CD8-positive, alpha-beta memory T cell (primary cell): ENCODE data around the gene DPP6. TPM values are rescaled to one million over a fixed set of nuclear protein-coding genes. Genes with fewer than 3 reads are reported as not detected.

Experiments
- CTCF ChIA-PET: fragments of 350-600 bp; sonication (Branson Sonifier 250); formaldehyde crosslinking; loops from one replicate; lab custom pipeline; 2021; ENCODE audit warnings: antibody characterized with exemption; lab: Charles Lee
- POLR2A ChIA-PET: fragments of 350-600 bp; sonication (Branson Sonifier 250); formaldehyde crosslinking; loops from one replicate; lab custom pipeline; 2021; ENCODE audit warnings: antibody characterized with exemption; lab: Charles Lee
- DNase-seq, 5 donors: peaks; one replicate each; pipeline versions ENCODE4 v3.0.0 to v3.0.0-alpha.2; 2020 to 2022; ENCODE audit warnings: mixed read lengths in 1 of 5
- H3K27ac ChIP-seq: one replicate; pipeline ENCODE4 v1.7.0; 2013; ENCODE audit warnings: low read depth, mild to moderate bottlenecking, low read length, moderate library complexity
- H3K27me3 ChIP-seq: 2 replicates; pipeline ENCODE4 v1.7.0; 2013; ENCODE audit warnings: low read length, mild to moderate bottlenecking; ENCODE audit not compliant: insufficient read depth, poor library complexity, severe bottlenecking
- H3K36me3 ChIP-seq: 2 replicates; pipeline ENCODE4 v1.7.0; 2013; ENCODE audit warnings: mild to moderate bottlenecking, low read length, moderate library complexity; ENCODE audit not compliant: insufficient read depth
- H3K4me1 ChIP-seq: 2 replicates; pipeline ENCODE4 v1.7.0; 2013; ENCODE audit warnings: mild to moderate bottlenecking, low read length, moderate library complexity; ENCODE audit not compliant: insufficient read depth
- H3K4me3 ChIP-seq: 2 replicates; pipeline ENCODE4 v1.7.0; 2013; ENCODE audit warnings: mild to moderate bottlenecking, low read length
- H3K9me3 ChIP-seq: 2 replicates; pipeline ENCODE4 v1.7.0; 2013; ENCODE audit warnings: mild to moderate bottlenecking, low read length
- H3K27ac Mint-ChIP-seq, 8 donors: one replicate each; pipeline ENCODE4 v1.8.0; 2020 to 2021; ENCODE audit warnings: mixed read lengths in 8 of 8, mild to moderate bottlenecking in 6 of 8, inconsistent platforms in 3 of 8, moderate library complexity in 3 of 8
- H3K27me3 Mint-ChIP-seq, 2 donors: one replicate each; pipeline ENCODE4 v1.8.0; 2020 to 2021; ENCODE audit warnings: mixed read lengths in 2 of 2, mild to moderate bottlenecking in 1 of 2, moderate library complexity in 1 of 2
- H3K36me3 Mint-ChIP-seq, 3 donors: one replicate each; pipeline ENCODE4 v1.8.0; 2020 to 2021; ENCODE audit warnings: mixed read lengths in 3 of 3, inconsistent platforms in 1 of 3, mild to moderate bottlenecking in 1 of 3
- H3K4me1 Mint-ChIP-seq, 3 donors: one replicate each; pipeline ENCODE4 v1.8.0; 2020 to 2021; ENCODE audit warnings: mixed read lengths in 3 of 3, inconsistent platforms in 1 of 3, mild to moderate bottlenecking in 1 of 3
- H3K4me3 Mint-ChIP-seq, 7 donors: one replicate each; pipeline ENCODE4 v1.8.0; 2020 to 2021; ENCODE audit warnings: mixed read lengths in 7 of 7, mild to moderate bottlenecking in 6 of 7, moderate library complexity in 4 of 7, inconsistent platforms in 2 of 7
- H3K9me3 Mint-ChIP-seq, 5 donors: one replicate each; pipeline ENCODE4 v1.8.0; 2020 to 2022; ENCODE audit warnings: mixed read lengths in 5 of 5, mild to moderate bottlenecking in 3 of 5, moderate library complexity in 2 of 5, inconsistent platforms in 1 of 5
- polyA plus RNA-seq: library from polyadenylated mRNA; unstranded; fragments of 300-500 nt; fragmentation: Illumina TruSeq; gene quantifications from one replicate; pipeline ENCODE4 v1.2.3, GENCODE V29; 2021
- total RNA-seq, 2 experiments: library from RNA; stranded (reverse); gene quantifications; one replicate each; pipeline ENCODE4 v1.2.3, GENCODE V29; 2021

The DPP6 gene
- total and polyA plus RNA-seq, 3 experiments from 2014 or later: not detected

DNA sequence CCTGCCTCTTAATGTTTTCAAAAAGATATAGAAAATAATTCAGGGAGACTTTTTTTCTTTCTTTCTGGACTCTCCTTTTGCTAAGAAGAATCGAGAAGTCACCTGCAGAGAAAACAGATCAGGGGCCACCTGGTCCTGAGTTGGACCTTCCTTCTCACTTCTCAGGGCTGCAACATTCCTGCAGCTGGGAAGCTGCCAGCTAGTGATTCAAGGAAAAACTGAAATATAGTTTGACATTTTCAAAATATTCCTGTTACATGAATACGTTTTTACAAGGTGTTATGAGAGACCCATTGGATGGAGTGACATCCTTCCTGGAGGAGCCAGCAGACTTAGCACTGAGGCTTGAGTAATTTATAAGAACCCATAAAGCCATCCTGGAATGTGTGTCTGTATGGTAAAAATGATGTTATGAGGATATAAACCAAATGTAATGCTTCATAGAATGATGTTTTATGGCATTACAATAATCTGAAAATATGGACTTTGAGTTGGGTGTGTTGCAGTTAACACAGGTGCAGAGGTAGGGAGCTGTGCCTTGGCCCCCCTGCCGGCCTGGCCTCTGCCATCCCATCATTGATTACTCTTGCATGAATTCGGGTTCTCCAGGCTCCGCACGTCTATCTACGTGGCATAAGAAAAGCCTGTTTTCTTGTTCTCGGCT, 801.0 kb downstream of the DPP6 start:
- H3K27ac Mint-ChIP-seq: no peak overlapping the region
- no peak for DNase-seq

DNA sequence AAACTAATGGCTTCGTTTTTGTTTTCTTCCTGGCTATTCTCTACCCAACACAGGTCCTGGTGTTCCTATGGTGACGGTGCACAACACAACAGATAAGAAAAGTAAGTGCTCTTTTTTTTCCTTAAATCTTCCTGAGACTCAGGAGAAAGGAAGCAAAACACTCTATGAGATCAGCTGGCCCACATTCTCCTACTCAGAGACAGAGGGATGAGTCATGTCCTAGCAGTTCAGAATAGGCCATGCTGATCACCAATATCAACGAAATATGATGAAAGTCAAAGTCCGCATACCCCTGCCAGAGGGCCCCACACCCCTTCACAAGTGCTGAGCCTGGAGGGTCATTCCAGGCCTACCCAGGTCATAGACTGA, 801.5 kb downstream of the DPP6 start:
- peaks cover 5 to 28% of the 10 kb centered on the region in 2 donors for H3K27me3 Mint-ChIP-seq
- Histone ChIP-seq H3K4me1 (no peaks in the 10 kb centered on the region), H3K9me3 (no peaks in the 10 kb centered on the region), H3K27ac (no peak overlapping the region), H3K36me3 (no peaks in the 10 kb centered on the region), H3K4me3 (no peak overlapping the region), H3K27me3 (peaks cover 4% of the 10 kb centered on the region)
- no peak for DNase-seq
- H3K4me1 Mint-ChIP-seq: no peaks in the 10 kb centered on the region
- no peak overlapping the region for H3K4me3 Mint-ChIP-seq
- H3K27ac Mint-ChIP-seq: no peak overlapping the region
- H3K9me3 Mint-ChIP-seq: peaks cover 0 to 7% (median 0%) of the 10 kb centered on the region in 5 donors
- POLR2A ChIA-PET: no interaction called here
- CTCF ChIA-PET: no interaction called here
- H3K36me3 Mint-ChIP-seq: no peaks in the 10 kb centered on the region

More for the DNA sequence above, 801.0 kb downstream of the DPP6 start:
- Histone ChIP-seq H3K36me3 (no peaks in the 10 kb centered on the region), H3K27ac (no peak overlapping the region), H3K4me3 (no peak overlapping the region), H3K27me3 (peaks cover 4% of the 10 kb centered on the region), H3K9me3 (no peaks in the 10 kb centered on the region), H3K4me1 (no peaks in the 10 kb centered on the region)
- Mint-ChIP-seq H3K4me1 (no peaks in the 10 kb centered on the region), H3K27me3 (peaks cover 5 to 33% of the 10 kb centered on the region in 2 donors), H3K4me3 (no peak overlapping the region), H3K9me3 (peaks cover 0 to 7% (median 0%) of the 10 kb centered on the region in 5 donors), H3K36me3 (no peaks in the 10 kb centered on the region)
- ChIA-PET CTCF (no interaction called here), POLR2A (no interaction called here)

DNA sequence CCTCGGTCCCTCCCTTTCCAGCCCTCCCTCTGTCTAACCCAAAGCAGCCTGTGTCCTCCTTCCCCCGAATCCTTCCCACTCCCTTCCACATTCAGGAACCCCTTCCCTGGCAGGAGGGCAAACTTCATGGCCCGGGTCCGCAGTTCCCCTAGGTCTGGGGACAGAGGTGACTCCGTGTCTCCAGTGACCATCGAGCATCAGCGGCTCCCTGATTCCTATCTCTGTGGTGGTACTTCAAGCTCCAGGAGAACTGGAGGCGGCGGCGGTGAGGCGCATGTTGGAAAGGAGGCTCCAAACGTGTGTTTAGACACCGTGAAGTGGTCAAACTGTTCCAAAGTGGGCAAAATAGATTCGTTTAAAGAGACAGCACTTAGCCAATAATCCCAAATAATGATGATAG, 802.6 kb downstream of the DPP6 start:
- H3K27ac Mint-ChIP-seq: no peak overlapping the region
- no peak overlapping the region for H3K27ac ChIP-seq
- peaks cover 6 to 18% of the 10 kb centered on the region in 2 donors for H3K27me3 Mint-ChIP-seq
- H3K36me3 Mint-ChIP-seq: no peaks in the 10 kb centered on the region
- ChIA-PET CTCF (no interaction called here), POLR2A (no interaction called here)
- peaks cover 0 to 7% (median 0%) of the 10 kb centered on the region in 5 donors for H3K9me3 Mint-ChIP-seq
- H3K4me1 Mint-ChIP-seq: no peaks in the 10 kb centered on the region
- no peaks in the 10 kb centered on the region for H3K9me3 ChIP-seq
- no peaks in the 10 kb centered on the region for H3K4me1 ChIP-seq
- H3K27me3 ChIP-seq: peaks cover 4% of the 10 kb centered on the region
- no peak overlapping the region for H3K4me3 Mint-ChIP-seq
- H3K4me3 ChIP-seq: no peak overlapping the region
- no peaks in the 10 kb centered on the region for H3K36me3 ChIP-seq
- no peak for DNase-seq

DNA sequence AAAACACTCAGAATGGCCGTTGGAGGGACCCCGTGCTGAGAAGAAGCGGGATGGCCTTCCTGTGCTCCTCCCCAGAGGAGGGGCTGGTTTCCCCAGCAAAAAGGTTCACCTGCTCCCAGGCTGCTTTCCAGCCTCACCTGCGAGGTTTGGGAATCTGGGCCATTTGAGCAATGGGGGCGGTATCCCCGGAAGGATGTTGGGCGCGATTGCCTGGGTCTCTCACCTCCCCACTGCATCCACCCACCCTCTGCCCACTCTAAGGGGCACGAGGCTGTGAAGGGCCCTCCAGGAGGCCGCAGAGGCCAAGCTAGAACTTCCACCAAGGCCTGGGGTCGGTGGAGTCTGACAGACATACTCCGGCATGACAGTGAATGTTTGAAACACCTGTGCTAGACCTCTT, 803.2 kb downstream of the DPP6 start:
- Mint-ChIP-seq H3K4me3 (no peak overlapping the region), H3K4me1 (no peaks in the 10 kb centered on the region), H3K9me3 (peaks cover 0 to 5% (median 0%) of the 10 kb centered on the region in 5 donors), H3K27ac (no peak overlapping the region), H3K36me3 (no peaks in the 10 kb centered on the region), H3K27me3 (peaks cover 6 to 13% of the 10 kb centered on the region in 2 donors)
- Histone ChIP-seq H3K9me3 (no peaks in the 10 kb centered on the region), H3K27ac (no peak overlapping the region), H3K27me3 (peaks cover 4% of the 10 kb centered on the region), H3K4me3 (no peak overlapping the region), H3K36me3 (no peaks in the 10 kb centered on the region), H3K4me1 (no peaks in the 10 kb centered on the region)
- ChIA-PET CTCF (no interaction called here), POLR2A (no interaction called here)
- no peak for DNase-seq

DNA sequence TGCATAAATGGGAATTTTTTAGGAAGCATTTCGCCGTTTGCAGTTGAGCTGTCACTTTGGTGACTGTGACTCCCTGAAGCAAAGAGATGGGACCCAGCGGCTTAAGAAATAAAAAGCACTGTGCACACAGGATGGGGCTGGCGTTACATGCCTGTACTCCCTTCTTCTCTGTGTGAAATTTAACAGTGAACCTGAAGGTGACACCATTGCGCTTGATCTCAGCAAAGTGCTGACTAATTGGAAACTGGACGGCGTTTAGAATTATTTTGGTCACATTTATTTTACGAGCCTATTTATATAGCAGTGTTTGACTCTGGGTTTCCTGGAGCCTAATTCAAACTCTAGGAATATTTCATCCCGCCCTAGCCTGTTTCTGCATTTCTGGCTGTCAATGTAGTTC, 804.5 kb downstream of the DPP6 start:
- Histone ChIP-seq H3K9me3 (no peaks in the 10 kb centered on the region), H3K27me3 (peaks cover 4% of the 10 kb centered on the region), H3K4me1 (no peaks in the 10 kb centered on the region), H3K27ac (no peak overlapping the region), H3K36me3 (no peaks in the 10 kb centered on the region), H3K4me3 (no peak overlapping the region)
- no peak overlapping the region for H3K4me3 Mint-ChIP-seq
- DNase-seq: no peak
- H3K36me3 Mint-ChIP-seq: no peaks in the 10 kb centered on the region
- ChIA-PET POLR2A (no interaction called here), CTCF (no interaction called here)
- no peak overlapping the region for H3K27ac Mint-ChIP-seq
- H3K4me1 Mint-ChIP-seq: no peaks in the 10 kb centered on the region
- H3K9me3 Mint-ChIP-seq: peaks cover 0 to 2% (median 0%) of the 10 kb centered on the region in 5 donors
- H3K27me3 Mint-ChIP-seq: peaks cover 6 to 8% of the 10 kb centered on the region in 2 donors

DNA sequence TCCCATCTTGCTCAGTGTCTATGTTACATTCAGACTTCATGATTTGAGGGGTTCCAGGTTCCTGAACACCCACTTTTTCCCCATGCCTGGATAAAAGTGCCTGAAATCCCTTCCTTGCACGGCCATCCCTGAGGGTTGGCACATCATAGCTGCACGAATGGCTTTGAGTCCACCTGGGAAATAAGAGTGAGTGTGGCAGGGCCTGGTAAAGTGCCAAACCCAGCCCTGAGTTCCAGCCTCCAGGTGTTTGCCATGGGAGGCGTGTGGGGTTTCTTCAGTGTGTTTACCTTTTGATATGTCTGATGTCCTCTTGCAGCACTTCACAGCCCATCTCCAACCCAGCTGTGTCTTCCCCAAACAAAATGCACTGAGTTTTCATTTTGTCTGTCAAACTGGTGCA, 805.0 kb downstream of the DPP6 start:
- H3K4me1 ChIP-seq: no peaks in the 10 kb centered on the region
- H3K27me3 Mint-ChIP-seq: peaks cover 6% of the 10 kb centered on the region in 2 donors
- ChIA-PET POLR2A (no interaction called here), CTCF (no interaction called here)
- no peaks in the 10 kb centered on the region for H3K9me3 ChIP-seq
- peaks cover 4% of the 10 kb centered on the region for H3K27me3 ChIP-seq
- no peak overlapping the region for H3K4me3 ChIP-seq
- H3K27ac Mint-ChIP-seq: no peak overlapping the region
- peaks cover 0 to 2% (median 0%) of the 10 kb centered on the region in 5 donors for H3K9me3 Mint-ChIP-seq
- H3K36me3 Mint-ChIP-seq: no peaks in the 10 kb centered on the region
- DNase-seq: no peak
- H3K4me3 Mint-ChIP-seq: no peak overlapping the region
- H3K36me3 ChIP-seq: no peaks in the 10 kb centered on the region
- H3K27ac ChIP-seq: no peak overlapping the region
- H3K4me1 Mint-ChIP-seq: no peaks in the 10 kb centered on the region

GRCh38 chr7:154857728-154858681, 805.8 kb downstream of the DPP6 start:
- H3K9me3 ChIP-seq: no peaks in the 10 kb centered on the region
- Mint-ChIP-seq H3K27me3 (peaks cover 2 to 6% of the 10 kb centered on the region in 2 donors), H3K36me3 (no peaks in the 10 kb centered on the region), H3K4me3 (no peak overlapping the region), H3K9me3 (peaks cover 0 to 2% (median 0%) of the 10 kb centered on the region in 5 donors), H3K27ac (no peak overlapping the region), H3K4me1 (no peaks in the 10 kb centered on the region)
- H3K27ac ChIP-seq: no peak overlapping the region
- POLR2A ChIA-PET: no interaction called here
- no peaks in the 10 kb centered on the region for H3K4me1 ChIP-seq
- H3K27me3 ChIP-seq: peaks cover 4% of the 10 kb centered on the region
- H3K36me3 ChIP-seq: no peaks in the 10 kb centered on the region
- no peak overlapping the region for H3K4me3 ChIP-seq
- no peak for DNase-seq
- CTCF ChIA-PET: no interaction called here

GRCh38 chr7:154858836-154859537, 806.8 kb downstream of the DPP6 start:
- CTCF ChIA-PET: no interaction called here
- Mint-ChIP-seq H3K9me3 (peaks cover 0 to 2% (median 0%) of the 10 kb centered on the region in 5 donors), H3K27ac (no peak overlapping the region), H3K36me3 (no peaks in the 10 kb centered on the region), H3K4me1 (no peaks in the 10 kb centered on the region), H3K27me3 (peaks cover 3 to 5% of the 10 kb centered on the region in 2 donors), H3K4me3 (no peak overlapping the region)
- Histone ChIP-seq H3K36me3 (no peaks in the 10 kb centered on the region), H3K9me3 (no peaks in the 10 kb centered on the region), H3K27ac (no peak overlapping the region), H3K4me3 (no peak overlapping the region), H3K27me3 (no peaks in the 10 kb centered on the region), H3K4me1 (no peaks in the 10 kb centered on the region)
- POLR2A ChIA-PET: no interaction called here
- no peak for DNase-seq
